CD14-positive monocyte (primary cell): ENCODE measurements around the gene MRTFB. TPM values are rescaled to one million over a fixed set of nuclear protein-coding genes. Genes with fewer than 3 reads are reported as not detected.
A peak's percentile ranks its signal among the peaks of the same experiment; 100 is the strongest.

Experiments
- DNase-seq, 3 donors: peaks; one replicate each; pipeline ENCODE4 v3.0.0-alpha.2; 2011 to 2022
- H2AFZ ChIP-seq: 2 replicates; pipeline ENCODE4 v1.6.0; 2012; ENCODE audit warnings: mild to moderate bottlenecking, low read depth, low read length, inconsistent platforms; ENCODE audit not compliant: insufficient read depth, poor library complexity, severe bottlenecking
- H3K27ac ChIP-seq, 2 donors: 1 replicate in 1 of 2; 2 replicates in 1 of 2; pipeline ENCODE4 v1.5.1; 2012 to 2013; ENCODE audit warnings: low read length in 2 of 2, control low read depth in 1 of 2, inconsistent platforms in 1 of 2, low read depth in 1 of 2, mild to moderate bottlenecking in 1 of 2
- H3K27me3 ChIP-seq, 2 donors: one replicate each; pipeline versions ENCODE4 v1.6.0 to v1.6.1; 2011 to 2013; ENCODE audit warnings: low read length in 2 of 2; ENCODE audit not compliant: control insufficient read depth in 2 of 2, insufficient read depth in 2 of 2
- H3K36me3 ChIP-seq, 2 donors: replicated peaks in 1 of 2; 1 replicate in 1 of 2; 2 replicates in 1 of 2; pipeline versions ENCODE4 v1.5.1 to v1.6.1; 2012 to 2013; ENCODE audit warnings: low read length in 2 of 2, control low read depth in 1 of 2, inconsistent platforms in 1 of 2, mild to moderate bottlenecking in 1 of 2; ENCODE audit not compliant: insufficient read depth in 2 of 2, control insufficient read depth in 1 of 2
- H3K4me1 ChIP-seq, 2 donors: 1 replicate in 1 of 2; 2 replicates in 1 of 2; pipeline versions ENCODE4 v1.5.1 to v1.6.1; 2012 to 2013; ENCODE audit warnings: low read length in 2 of 2, control low read depth in 1 of 2, inconsistent platforms in 1 of 2, mild to moderate bottlenecking in 1 of 2, moderate library complexity in 1 of 2; ENCODE audit not compliant: insufficient read depth in 2 of 2, control insufficient read depth in 1 of 2
- H3K4me2 ChIP-seq: replicated peaks from 2 replicates; pipeline ENCODE3; 2012; ENCODE audit warnings: low read length, moderate library complexity, mild to moderate bottlenecking; ENCODE audit not compliant: poor library complexity, severe bottlenecking; ENCODE audit errors: extremely low read depth
- H3K4me3 ChIP-seq, 3 experiments: fragments of 200-600 bp in 1 of 3; sonication (generic) in 1 of 3; replicated peaks in 1 of 3; 1 replicate in 2 of 3; 2 replicates in 1 of 3; pipeline ENCODE4 v1.5.1; 2011 to 2013; ENCODE audit warnings: low read length in 3 of 3, mild to moderate bottlenecking in 3 of 3, control low read depth in 2 of 3, low read depth in 2 of 3, inconsistent platforms in 1 of 3, moderate library complexity in 1 of 3
- H3K79me2 ChIP-seq: 2 replicates; pipeline ENCODE4 v1.6.0; 2012; ENCODE audit warnings: mild to moderate bottlenecking, control low read depth, inconsistent platforms, low read length, moderate library complexity; ENCODE audit not compliant: insufficient read depth
- H3K9ac ChIP-seq: 2 replicates; pipeline ENCODE4 v1.6.0; 2017; ENCODE audit warnings: low read length, mild to moderate bottlenecking; ENCODE audit not compliant: insufficient read depth, poor library complexity, severe bottlenecking
- H3K9me3 ChIP-seq, 2 donors: replicated peaks in 1 of 2; 1 replicate in 1 of 2; 2 replicates in 1 of 2; pipeline versions ENCODE4 v1.5.1 to v1.6.1; 2012 to 2013; ENCODE audit warnings: low read length in 2 of 2, control low read depth in 1 of 2; ENCODE audit not compliant: control insufficient read depth in 1 of 2, insufficient read depth in 1 of 2
- H4K20me1 ChIP-seq: 2 replicates; pipeline ENCODE4 v1.6.0; 2012; ENCODE audit warnings: mild to moderate bottlenecking, low read length, control low read depth, moderate library complexity; ENCODE audit not compliant: insufficient read depth
- H3K27ac Mint-ChIP-seq, 7 donors: one replicate each; pipeline ENCODE4 v1.8.0; 2020; ENCODE audit warnings: mild to moderate bottlenecking in 7 of 7, mixed read lengths in 7 of 7, moderate library complexity in 6 of 7, inconsistent platforms in 2 of 7
- H3K27me3 Mint-ChIP-seq, 3 donors: one replicate each; pipeline ENCODE4 v1.8.0; 2021 to 2022; ENCODE audit warnings: low read depth in 3 of 3, mild to moderate bottlenecking in 3 of 3, mixed read lengths in 3 of 3, moderate library complexity in 3 of 3, inconsistent platforms in 1 of 3
- H3K36me3 Mint-ChIP-seq, 2 donors: one replicate each; pipeline ENCODE4 v1.8.0; 2020; ENCODE audit warnings: mixed read lengths in 2 of 2, inconsistent platforms in 1 of 2, mild to moderate bottlenecking in 1 of 2
- H3K4me1 Mint-ChIP-seq: one replicate; pipeline ENCODE4 v1.8.0; 2020; ENCODE audit warnings: mild to moderate bottlenecking, mixed read lengths
- H3K4me3 Mint-ChIP-seq, 2 donors: one replicate each; pipeline ENCODE4 v1.8.0; 2020; ENCODE audit warnings: mild to moderate bottlenecking in 2 of 2, mixed read lengths in 2 of 2, moderate library complexity in 1 of 2
- H3K9me3 Mint-ChIP-seq, 7 donors: one replicate each; pipeline ENCODE4 v1.8.0; 2020 to 2022; ENCODE audit warnings: mixed read lengths in 7 of 7, mild to moderate bottlenecking in 6 of 7, moderate library complexity in 6 of 7, inconsistent platforms in 2 of 7
- WGBS: methylation state at CpG from one replicate; pipeline ENCODE4 v1.1.5; 2013; ENCODE audit warnings: missing lambda C conversion rate; ENCODE audit not compliant: insufficient coverage; 5-methylcytosine and 5-hydroxymethylcytosine counted together
- intact Hi-C, 2 donors: fragments of 100-400 bp; cut with micrococcal nuclease; formaldehyde crosslinking; loops; one replicate each; pipeline versions ENCODE4 v1.15.0 to v1.15.1; 2023
- polyA plus RNA-seq, 3 donors: library from polyadenylated mRNA; depleted of rRNA in 1 of 3; unstranded in 2 of 3; stranded (reverse) in 1 of 3; fragments of 300-500 nt in 2 of 3; fragments of >200 nt in 1 of 3; fragmentation: Illumina TruSeq in 2 of 3; gene quantifications; 1 replicate in 2 of 3; 2 replicates in 1 of 3; pipeline ENCODE4 v1.2.3, GENCODE V29; 2012 to 2021
- TF ChIP-seq, protein P1 (sequence below): fragments of 200-600 bp; IDR thresholded peaks from one replicate; pipeline ENCODE4 v1.8.0; 2022; ENCODE audit warnings: antibody characterized with exemption, mild to moderate bottlenecking

Gene MRTFB
- polyA plus RNA-seq, 3 donors: 0.69 to 1.4 (median 0.87) TPM

DNA sequence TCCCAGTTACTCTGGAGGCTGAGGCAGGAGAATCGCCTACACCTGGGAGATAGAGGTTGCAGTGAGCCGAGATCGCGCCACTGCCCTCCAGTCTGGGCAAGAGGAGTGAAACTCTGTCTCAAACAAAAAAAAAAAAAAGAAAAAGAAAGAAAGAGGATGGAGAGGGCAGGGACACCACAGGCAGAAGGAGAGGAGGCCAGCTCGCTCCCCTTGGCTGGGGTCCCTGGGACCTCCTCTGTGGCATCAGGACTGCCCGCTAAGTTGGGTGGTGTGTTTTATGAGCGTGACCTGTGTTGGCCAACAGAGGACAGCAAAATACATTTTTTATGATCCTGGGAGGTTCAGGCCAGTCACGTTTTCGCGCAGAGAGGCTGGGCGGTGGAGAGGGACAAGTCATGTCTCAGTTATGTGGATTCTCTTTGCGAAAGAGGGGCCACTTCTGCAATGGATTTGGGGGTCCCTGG lies 229.6 kb downstream of the MRTFB start:
- peak overlapping the region in 1 of 3 experiments; percentile 66 for H3K4me3 ChIP-seq
- intact Hi-C loops: loop anchor here (5.0 kb wide), 1 partner anchor 227 kb away; no protein-coding TSS in a partner anchor
- no peaks in the 10 kb centered on the region for H3K79me2 ChIP-seq
- H3K9ac ChIP-seq: no peak overlapping the region
- 3% methylated on average over 8 of the region's 12 CpGs for WGBS
- H3K27me3 ChIP-seq: peaks cover 24 to 51% of the 10 kb centered on the region in 2 donors
- peak overlapping the region; percentile 67 for H3K4me2 ChIP-seq
- peaks cover 21% of the 10 kb centered on the region for H3K4me1 Mint-ChIP-seq
- peaks cover 0 to 18% (median 11%) of the 10 kb centered on the region in 7 donors for H3K9me3 Mint-ChIP-seq
- DNase-seq: peak; percentile 45 to 48 (median 48)
- H3K27ac Mint-ChIP-seq: no peak overlapping the region
- H3K9me3 ChIP-seq: peaks cover 0 to 3% of the 10 kb centered on the region in 2 donors
- peak overlapping the region; percentile 72 to 92 for H3K4me3 Mint-ChIP-seq
- H4K20me1 ChIP-seq: no peaks in the 10 kb centered on the region
- no peak overlapping the region for H3K27ac ChIP-seq
- H3K36me3 ChIP-seq: no peaks in the 10 kb centered on the region
- H2AFZ ChIP-seq: peak overlapping the region; percentile 26
- H3K27me3 Mint-ChIP-seq: peaks cover 48 to 58% (median 57%) of the 10 kb centered on the region in 3 donors
- peaks cover 19 to 25% of the 10 kb centered on the region in 2 donors for H3K4me1 ChIP-seq
- TF ChIP-seq, protein P1, sequence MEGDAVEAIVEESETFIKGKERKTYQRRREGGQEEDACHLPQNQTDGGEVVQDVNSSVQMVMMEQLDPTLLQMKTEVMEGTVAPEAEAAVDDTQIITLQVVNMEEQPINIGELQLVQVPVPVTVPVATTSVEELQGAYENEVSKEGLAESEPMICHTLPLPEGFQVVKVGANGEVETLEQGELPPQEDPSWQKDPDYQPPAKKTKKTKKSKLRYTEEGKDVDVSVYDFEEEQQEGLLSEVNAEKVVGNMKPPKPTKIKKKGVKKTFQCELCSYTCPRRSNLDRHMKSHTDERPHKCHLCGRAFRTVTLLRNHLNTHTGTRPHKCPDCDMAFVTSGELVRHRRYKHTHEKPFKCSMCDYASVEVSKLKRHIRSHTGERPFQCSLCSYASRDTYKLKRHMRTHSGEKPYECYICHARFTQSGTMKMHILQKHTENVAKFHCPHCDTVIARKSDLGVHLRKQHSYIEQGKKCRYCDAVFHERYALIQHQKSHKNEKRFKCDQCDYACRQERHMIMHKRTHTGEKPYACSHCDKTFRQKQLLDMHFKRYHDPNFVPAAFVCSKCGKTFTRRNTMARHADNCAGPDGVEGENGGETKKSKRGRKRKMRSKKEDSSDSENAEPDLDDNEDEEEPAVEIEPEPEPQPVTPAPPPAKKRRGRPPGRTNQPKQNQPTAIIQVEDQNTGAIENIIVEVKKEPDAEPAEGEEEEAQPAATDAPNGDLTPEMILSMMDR: peak; percentile 36
- H3K36me3 Mint-ChIP-seq: peaks cover 2 to 4% of the 10 kb centered on the region in 2 donors

DNA sequence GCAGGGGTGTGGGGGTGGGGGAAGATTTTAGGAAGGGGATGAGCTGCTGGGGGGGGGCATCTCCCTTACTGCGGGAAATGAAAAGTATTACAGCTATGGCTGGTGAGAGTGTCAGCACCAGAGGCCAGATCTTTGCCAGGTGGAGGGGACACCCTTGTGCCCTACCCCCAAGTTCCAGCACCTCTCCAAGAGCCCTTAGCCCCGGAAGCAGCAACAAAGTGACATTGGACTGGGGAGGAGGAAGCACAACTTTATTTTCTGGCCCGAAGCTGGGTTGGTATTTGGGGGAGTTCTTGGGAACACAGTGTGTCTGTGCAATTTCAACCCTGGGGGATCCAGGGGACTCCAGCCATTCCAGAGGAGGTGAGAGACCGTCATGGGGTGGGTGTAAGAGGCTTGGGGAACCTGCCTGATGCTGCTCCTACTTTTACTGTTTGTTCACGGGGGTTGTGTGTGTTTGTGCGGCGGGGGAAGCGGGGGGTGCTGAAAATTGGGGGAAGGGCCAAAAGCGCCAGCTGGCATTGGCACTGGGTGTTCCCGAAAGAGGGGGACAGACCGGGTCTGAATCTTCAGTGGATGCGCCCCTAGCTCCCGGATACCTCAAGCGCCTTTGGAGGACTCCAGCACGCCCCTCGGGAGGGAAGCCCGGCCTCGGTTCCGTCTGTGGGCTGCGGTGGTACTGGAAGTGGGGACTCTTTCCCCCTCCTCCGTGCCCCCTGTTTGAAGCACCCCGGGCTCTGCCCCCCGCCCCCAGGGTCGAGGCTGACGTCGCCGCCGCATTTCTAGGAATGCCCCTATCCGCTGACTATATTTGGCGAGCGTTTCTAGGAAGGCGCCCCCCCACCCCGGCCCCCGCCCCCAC lies 230.3 kb downstream of the MRTFB start:
- Mint-ChIP-seq H3K4me3 (peak overlapping the region; percentile 72 to 92), H3K27ac (peak overlapping the region in 1 of 7 donors; percentile 74), H3K4me1 (peaks cover 21% of the 10 kb centered on the region), H3K36me3 (peaks cover 2 to 4% of the 10 kb centered on the region in 2 donors), H3K27me3 (peaks cover 50 to 62% (median 59%) of the 10 kb centered on the region in 3 donors), H3K9me3 (peaks cover 0 to 18% (median 11%) of the 10 kb centered on the region in 7 donors)
- no peaks in the 10 kb centered on the region for H3K36me3 ChIP-seq
- intact Hi-C loops: loop anchor here (5.0 kb wide), 1 partner anchor 226 kb away; no protein-coding TSS in a partner anchor
- H2AFZ ChIP-seq: peak overlapping the region; percentile 26
- H3K9me3 ChIP-seq: peaks cover 0 to 3% of the 10 kb centered on the region in 2 donors
- no peaks in the 10 kb centered on the region for H4K20me1 ChIP-seq
- no peak overlapping the region for H3K27ac ChIP-seq
- no peaks in the 10 kb centered on the region for H3K79me2 ChIP-seq
- WGBS: 3% methylated on average over 3 of the region's 34 CpGs
- no peak overlapping the region for H3K9ac ChIP-seq
- peaks cover 19 to 25% of the 10 kb centered on the region in 2 donors for H3K4me1 ChIP-seq
- H3K4me2 ChIP-seq: peak overlapping the region; percentile 67
- peaks cover 24 to 56% of the 10 kb centered on the region in 2 donors for H3K27me3 ChIP-seq
- TF ChIP-seq, protein P1: no peak
- DNase-seq: no peak
- peak overlapping the region; percentile 0 to 66 (median 3) for H3K4me3 ChIP-seq
